Measurements from ENCODE around the gene C4BPA.

The C4BPA gene

GRCh38 chr1:207097871-207098324 lies 6.1 kb upstream of the C4BPA start:
- in situ Hi-C loops (cut with HindIII; ENCODE audit: low pct_ligation_motif_present, low pct_unique_long_range_greater_than_20kb, low sequenced_read_pairs): no loop called here
- no peak for DNase-seq

GRCh38 chr1:207101720-207102119 lies 2.3 kb upstream of the C4BPA start:
- no peak for DNase-seq
- in situ Hi-C loops (cut with HindIII; ENCODE audit: low pct_ligation_motif_present, low pct_unique_long_range_greater_than_20kb, low sequenced_read_pairs): no loop called here

- DNase-seq: no peak
- in situ Hi-C loops (cut with HindIII; ENCODE audit: low pct_ligation_motif_present, low pct_unique_long_range_greater_than_20kb, low sequenced_read_pairs): no loop called here
Observed at GRCh38 chr1:207102146-207102545, 1.9 kb upstream of the C4BPA start.

GRCh38 chr1:207102659-207103058 lies 1.4 kb upstream of the C4BPA start:
- in situ Hi-C loops (cut with HindIII; ENCODE audit: low pct_ligation_motif_present, low pct_unique_long_range_greater_than_20kb, low sequenced_read_pairs): no loop called here
- no peak for DNase-seq

GRCh38 chr1:207109004-207109403 lies 5.0 kb downstream of the C4BPA start:
- in situ Hi-C loops (cut with HindIII; ENCODE audit: low pct_ligation_motif_present, low pct_unique_long_range_greater_than_20kb, low sequenced_read_pairs): no loop called here
- DNase-seq: no peak

GRCh38 chr1:207112616-207113296 lies 8.7 kb downstream of the C4BPA start:
- DNase-seq: no peak
- in situ Hi-C loops (cut with HindIII; ENCODE audit: low pct_ligation_motif_present, low pct_unique_long_range_greater_than_20kb, low sequenced_read_pairs): no loop called here

- in situ Hi-C loops (cut with HindIII; ENCODE audit: low pct_ligation_motif_present, low pct_unique_long_range_greater_than_20kb, low sequenced_read_pairs): no loop called here
- no peak for DNase-seq
Observed at GRCh38 chr1:207115269-207115668, 11.2 kb downstream of the C4BPA start.

GRCh38 chr1:207124389-207124788 lies 20.4 kb downstream of the C4BPA start:
- in situ Hi-C loops (cut with HindIII; ENCODE audit: low pct_ligation_motif_present, low pct_unique_long_range_greater_than_20kb, low sequenced_read_pairs): no loop called here
- no peak for DNase-seq

- in situ Hi-C loops (cut with HindIII; ENCODE audit: low pct_ligation_motif_present, low pct_unique_long_range_greater_than_20kb, low sequenced_read_pairs): no loop called here
- DNase-seq: no peak
Observed at GRCh38 chr1:207128336-207128921, 24.4 kb downstream of the C4BPA start.

GRCh38 chr1:207129053-207129452 lies 25.0 kb downstream of the C4BPA start:
- DNase-seq: no peak
- in situ Hi-C loops (cut with HindIII; ENCODE audit: low pct_ligation_motif_present, low pct_unique_long_range_greater_than_20kb, low sequenced_read_pairs): no loop called here

- DNase-seq: no peak
- in situ Hi-C loops (cut with HindIII; ENCODE audit: low pct_ligation_motif_present, low pct_unique_long_range_greater_than_20kb, low sequenced_read_pairs): no loop called here
Observed at GRCh38 chr1:207130252-207131036, 26.4 kb downstream of the C4BPA start.

GRCh38 chr1:207131163-207131562 lies 27.1 kb downstream of the C4BPA start:
- no peak for DNase-seq
- in situ Hi-C loops (cut with HindIII; ENCODE audit: low pct_ligation_motif_present, low pct_unique_long_range_greater_than_20kb, low sequenced_read_pairs): no loop called here

GRCh38 chr1:207134581-207134980 lies 30.5 kb downstream of the C4BPA start:
- in situ Hi-C loops (cut with HindIII; ENCODE audit: low pct_ligation_motif_present, low pct_unique_long_range_greater_than_20kb, low sequenced_read_pairs): no loop called here
- no peak for DNase-seq

- DNase-seq: no peak
- in situ Hi-C loops (cut with HindIII; ENCODE audit: low pct_ligation_motif_present, low pct_unique_long_range_greater_than_20kb, low sequenced_read_pairs): no loop called here
Observed at GRCh38 chr1:207139616-207140015, 35.6 kb downstream of the C4BPA start.

- in situ Hi-C loops (cut with HindIII; ENCODE audit: low pct_ligation_motif_present, low pct_unique_long_range_greater_than_20kb, low sequenced_read_pairs): no loop called here
- DNase-seq: no peak
Observed at GRCh38 chr1:207140536-207140935, 36.5 kb downstream of the C4BPA start.

GRCh38 chr1:207145401-207146058 lies 41.5 kb downstream of the C4BPA start:
- in situ Hi-C loops (cut with HindIII; ENCODE audit: low pct_ligation_motif_present, low pct_unique_long_range_greater_than_20kb, low sequenced_read_pairs): no loop called here
- no peak for DNase-seq

GRCh38 chr1:207151920-207152319 lies 47.9 kb downstream of the C4BPA start:
- in situ Hi-C loops (cut with HindIII; ENCODE audit: low pct_ligation_motif_present, low pct_unique_long_range_greater_than_20kb, low sequenced_read_pairs): no loop called here
- DNase-seq: no peak

GRCh38 chr1:207152792-207153468 lies 48.9 kb downstream of the C4BPA start:
- DNase-seq: no peak
- in situ Hi-C loops (cut with HindIII; ENCODE audit: low pct_ligation_motif_present, low pct_unique_long_range_greater_than_20kb, low sequenced_read_pairs): no loop called here

- DNase-seq: no peak
- in situ Hi-C loops (cut with HindIII; ENCODE audit: low pct_ligation_motif_present, low pct_unique_long_range_greater_than_20kb, low sequenced_read_pairs): no loop called here
Observed at GRCh38 chr1:207155028-207155427, 51.0 kb downstream of the C4BPA start.
